Fibroblast of pulmonary artery (primary cell): ENCODE measurements around the gene FRMD7.
"Not testable (repeated sequence)": the region's sequence is repeated elsewhere in the genome, so short reads cannot be mapped to it uniquely, and the experiment has no call there.

Experiments used
- DNase-seq: peaks from one replicate; pipeline ENCODE4 v3.0.0-alpha.2; 2010; ENCODE audit warnings: low read depth
- H3K4me3 ChIP-seq: replicated peaks from 2 replicates; pipeline ENCODE4 v1.5.1; 2011; ENCODE audit warnings: low read depth, mild to moderate bottlenecking, control low read depth, low read length, moderate library complexity
- TF ChIP-seq, protein P1 (sequence below): IDR thresholded peaks from 2 replicates; pipeline ENCODE4 v1.5.1; 2011; ENCODE audit warnings: mild to moderate bottlenecking, control low read depth, low read length, inconsistent platforms; ENCODE audit errors: missing control alignments

The FRMD7 gene

GRCh38 chrX:132127743-132128142 lies at the start of gene FRMD7:
FRMD7 (minus strand) TSS chrX:132128020; CDS start chrX:132127844, 176 bp downstream.
- H3K4me3 ChIP-seq, result no peak within 1 kb of the TSS
- TF ChIP-seq, protein P1, sequence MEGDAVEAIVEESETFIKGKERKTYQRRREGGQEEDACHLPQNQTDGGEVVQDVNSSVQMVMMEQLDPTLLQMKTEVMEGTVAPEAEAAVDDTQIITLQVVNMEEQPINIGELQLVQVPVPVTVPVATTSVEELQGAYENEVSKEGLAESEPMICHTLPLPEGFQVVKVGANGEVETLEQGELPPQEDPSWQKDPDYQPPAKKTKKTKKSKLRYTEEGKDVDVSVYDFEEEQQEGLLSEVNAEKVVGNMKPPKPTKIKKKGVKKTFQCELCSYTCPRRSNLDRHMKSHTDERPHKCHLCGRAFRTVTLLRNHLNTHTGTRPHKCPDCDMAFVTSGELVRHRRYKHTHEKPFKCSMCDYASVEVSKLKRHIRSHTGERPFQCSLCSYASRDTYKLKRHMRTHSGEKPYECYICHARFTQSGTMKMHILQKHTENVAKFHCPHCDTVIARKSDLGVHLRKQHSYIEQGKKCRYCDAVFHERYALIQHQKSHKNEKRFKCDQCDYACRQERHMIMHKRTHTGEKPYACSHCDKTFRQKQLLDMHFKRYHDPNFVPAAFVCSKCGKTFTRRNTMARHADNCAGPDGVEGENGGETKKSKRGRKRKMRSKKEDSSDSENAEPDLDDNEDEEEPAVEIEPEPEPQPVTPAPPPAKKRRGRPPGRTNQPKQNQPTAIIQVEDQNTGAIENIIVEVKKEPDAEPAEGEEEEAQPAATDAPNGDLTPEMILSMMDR, result no peak
- DNase-seq, result peak; percentile 6

DNA sequence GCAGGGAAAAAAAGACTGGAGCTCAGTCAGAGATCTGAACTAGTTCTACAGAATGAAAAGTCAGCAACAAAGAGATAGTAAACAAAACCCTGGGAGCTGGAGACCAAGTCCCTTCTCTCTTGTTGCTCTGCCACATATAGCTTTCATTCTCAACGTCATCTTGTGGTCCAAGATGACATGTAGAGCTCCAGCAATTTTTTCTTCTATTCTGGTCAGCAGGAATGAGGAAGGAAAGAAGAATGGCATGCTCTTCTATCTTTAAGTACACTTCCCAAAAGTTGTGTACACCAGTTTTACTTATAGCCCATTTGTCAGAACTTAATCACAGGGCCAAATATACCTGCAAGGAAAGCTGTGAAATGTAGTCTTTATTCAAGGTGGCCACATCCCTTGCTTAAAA lies 45.8 kb upstream of the FRMD7 start:
- no peak for DNase-seq
- no peak overlapping the region for H3K4me3 ChIP-seq
- TF ChIP-seq, protein P1, result no peak

GRCh38 chrX:132171881-132172280 lies 44.1 kb upstream of the FRMD7 start:
- no peak for DNase-seq
- TF ChIP-seq, protein P1, result no peak
- no peak overlapping the region for H3K4me3 ChIP-seq

- H3K4me3 ChIP-seq, result no peak overlapping the region
- TF ChIP-seq, protein P1, result no peak
- DNase-seq, result peak; percentile 10
These were observed 43.7 kb upstream of the FRMD7 start for GRCh38 chrX:132171478-132171877.

GRCh38 chrX:132169554-132169953 lies 41.7 kb upstream of the FRMD7 start:
- no peak for DNase-seq
- H3K4me3 ChIP-seq, result no peak overlapping the region
- TF ChIP-seq, protein P1, result no peak

DNA sequence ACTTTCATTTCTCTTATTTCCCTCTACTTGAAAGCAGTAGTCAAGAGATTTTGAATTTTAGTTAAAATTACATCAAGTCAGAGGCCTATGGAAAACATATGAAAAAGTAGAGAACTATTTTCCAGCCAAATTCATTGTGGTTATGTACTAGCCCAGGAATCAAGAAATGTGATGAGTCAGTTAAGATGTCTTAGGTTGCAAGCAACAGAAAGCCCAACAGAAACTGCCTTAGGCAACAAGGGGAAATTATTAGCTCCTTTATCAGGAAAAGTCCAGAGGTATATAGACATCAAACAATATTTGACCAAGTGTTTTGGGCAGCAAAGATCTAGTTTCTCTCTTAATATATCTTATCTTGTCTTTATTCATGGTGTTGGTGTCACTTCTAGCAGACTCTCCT lies 37.8 kb upstream of the FRMD7 start:
- no peak for DNase-seq
- H3K4me3 ChIP-seq, result no peak overlapping the region
- TF ChIP-seq, protein P1, result no peak

DNA sequence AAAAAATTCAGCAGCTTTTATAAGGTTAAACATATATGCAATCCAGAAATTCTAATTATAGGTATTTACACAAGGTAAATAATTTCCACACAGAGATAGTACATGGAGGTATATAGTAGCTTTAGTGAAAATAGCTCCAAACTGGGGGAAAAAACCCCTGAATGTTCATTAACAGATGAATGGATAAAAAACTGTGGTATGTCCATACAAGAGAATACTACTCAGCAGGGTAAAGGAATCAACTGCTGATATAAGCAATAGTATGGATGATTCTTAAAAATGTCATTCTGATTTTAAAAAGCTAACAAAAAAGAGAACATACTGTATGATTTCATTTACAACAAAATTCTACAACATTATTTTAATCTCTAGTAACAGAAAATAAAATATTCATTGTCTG lies 37.2 kb upstream of the FRMD7 start:
- TF ChIP-seq, protein P1, result no peak
- no peak overlapping the region for H3K4me3 ChIP-seq
- no peak for DNase-seq

DNA sequence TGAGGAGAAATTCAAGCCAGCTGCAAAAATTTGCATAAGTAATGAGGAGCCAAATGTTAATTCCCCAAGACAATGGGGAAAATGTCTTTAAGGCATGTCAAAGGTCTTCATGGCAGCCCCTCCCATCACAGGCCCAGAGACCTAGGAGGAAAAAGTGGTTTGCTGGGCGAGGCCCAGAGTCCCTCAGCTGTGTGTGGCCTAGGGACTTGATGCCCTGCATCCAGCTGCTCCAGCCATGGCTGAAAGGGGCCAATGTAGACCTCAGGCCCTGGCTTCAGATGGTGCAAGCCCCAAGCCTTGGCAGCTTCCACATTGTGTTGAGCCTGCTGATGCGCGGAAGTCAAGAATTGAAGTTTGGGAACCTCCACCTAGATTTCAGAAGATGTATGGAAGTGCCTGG lies 35.3 kb upstream of the FRMD7 start:
- DNase-seq, H3K4me3 ChIP-seq: not testable (repeated sequence)
